B cell (primary cell): Measurements from ENCODE around the gene CYP4F11.

Source experiments
- CTCF ChIP-seq: fragments of 200-600 bp; IDR thresholded peaks from one replicate; pipeline ENCODE4 v1.8.0; 2022; ENCODE audit warnings: antibody characterized with exemption, mild to moderate bottlenecking
- EZH2 ChIP-seq: IDR thresholded peaks from 2 replicates; pipeline ENCODE4 v1.6.1; 2012; ENCODE audit warnings: borderline replicate concordance, low read depth, mild to moderate bottlenecking, moderate library complexity, low read length; ENCODE audit not compliant: insufficient read depth, poor library complexity, severe bottlenecking

DNA sequence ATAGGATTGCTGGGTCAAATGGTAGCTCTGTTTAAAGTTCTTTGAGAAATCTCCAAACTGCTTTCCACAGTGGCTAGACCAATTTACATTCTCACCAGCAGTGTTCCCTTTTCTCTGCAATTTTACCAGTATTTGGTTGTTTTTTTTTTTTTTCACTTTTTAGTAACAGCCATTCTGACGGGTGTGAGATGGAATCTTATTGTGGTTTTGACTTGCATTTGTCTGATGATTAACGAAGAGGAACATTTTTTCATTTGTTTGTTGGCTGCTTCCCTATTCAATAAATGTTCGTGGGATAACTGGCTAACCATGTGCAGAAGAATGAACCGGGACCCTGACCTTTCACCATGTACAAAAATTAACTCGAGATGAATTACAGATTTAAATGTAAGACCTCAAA lies 67.7 kb downstream of the CYP4F11 start:
- TF ChIP-seq CTCF: no peak
- TF ChIP-seq EZH2: no peak
